GM12872 (cell line): Measurements from ENCODE around the gene ABHD12.

Experiments used
- CTCF ChIP-seq: IDR thresholded peaks from 3 replicates; pipeline ENCODE4 v1.5.1; 2011; ENCODE audit warnings: low read depth, mild to moderate bottlenecking, low read length, moderate library complexity; ENCODE audit not compliant: insufficient read depth

Gene ABHD12

GRCh38 chr20:25346349-25346748 lies 44.3 kb downstream of the ABHD12 start:
- no peak for TF ChIP-seq CTCF

GRCh38 chr20:25345721-25346120 lies 44.9 kb downstream of the ABHD12 start:
- no peak for TF ChIP-seq CTCF

GRCh38 chr20:25344634-25345033 lies 46.0 kb downstream of the ABHD12 start:
- TF ChIP-seq CTCF, result no peak

GRCh38 chr20:25341716-25342680 lies 48.6 kb downstream of the ABHD12 start:
- TF ChIP-seq CTCF, result no peak

GRCh38 chr20:25340380-25340779 lies 50.3 kb downstream of the ABHD12 start:
- TF ChIP-seq CTCF, result no peak

- no peak for TF ChIP-seq CTCF
These were observed 51.0 kb downstream of the ABHD12 start for GRCh38 chr20:25339608-25340007.

GRCh38 chr20:25338112-25339023 lies 52.3 kb downstream of the ABHD12 start:
- TF ChIP-seq CTCF, result no peak
